IMR-90 (cell line): Measurements from ENCODE around the gene MAPKAPK5. TPM values are rescaled to one million over a fixed set of nuclear protein-coding genes. Genes with fewer than 3 reads are reported as not detected.

ENCODE experiments used
- ATAC-seq: fragments of 200-7000 bp; cut with Tn5 transposase; 2 replicates; pipeline ENCODE4 v1.9.1; 2020; ENCODE audit warnings: low read depth, mild to moderate bottlenecking, moderate library complexity
- BruUV-seq: library from RNA; stranded (reverse); fragments of 400-500 nt; replicated peaks from 2 replicates; lab custom pipeline; 2021; lab: Mats Ljungman, UMichigan
- CTCF ChIA-PET: fragments of 300-600 bp; formaldehyde crosslinking; extraction: SDS; loops from one replicate; lab custom pipeline; 2021; ENCODE audit warnings: antibody characterized with exemption; lab: Yijun Ruan, JAX
- POLR2A ChIA-PET: fragments of 300-600 bp; sonication (Branson Sonifier 250); formaldehyde crosslinking; loops from one replicate; lab custom pipeline; 2022; ENCODE audit warnings: antibody characterized with exemption; ENCODE audit not compliant: unreplicated experiment; lab: Charles Lee
- DNase-seq: peaks from one replicate; pipeline ENCODE4 v3.0.0; 2013
- H2AFZ ChIP-seq: replicated peaks from 2 replicates; pipeline ENCODE3; 2013; ENCODE audit warnings: low read length, mild to moderate bottlenecking; ENCODE audit not compliant: poor library complexity
- H2AK5ac ChIP-seq: 2 replicates; pipeline ENCODE4 v1.6.1; 2013; ENCODE audit warnings: low read depth, low read length, inconsistent platforms
- H2AK9ac ChIP-seq: replicated peaks from 2 replicates; pipeline ENCODE3; 2013; ENCODE audit warnings: mild to moderate bottlenecking, low read depth, low read length, moderate library complexity; ENCODE audit not compliant: poor library complexity
- H2BK120ac ChIP-seq: 2 replicates; pipeline ENCODE4 v1.6.1; 2013; ENCODE audit warnings: low read depth, low read length, inconsistent platforms
- H2BK15ac ChIP-seq: 3 replicates; pipeline ENCODE4 v1.6.1; 2013; ENCODE audit warnings: low read depth, low read length, inconsistent platforms
- H2BK20ac ChIP-seq: 2 replicates; pipeline ENCODE4 v1.6.1; 2013; ENCODE audit warnings: low read depth, mild to moderate bottlenecking, inconsistent platforms, low read length, moderate library complexity
- H2BK5ac ChIP-seq: 2 replicates; pipeline ENCODE4 v1.6.1; 2013; ENCODE audit warnings: mild to moderate bottlenecking, low read depth, low read length, inconsistent platforms; ENCODE audit not compliant: poor library complexity, severe bottlenecking
- H3K14ac ChIP-seq: replicated peaks from 2 replicates; pipeline ENCODE4 v1.6.1; 2013; ENCODE audit warnings: low read depth, low read length, inconsistent platforms
- H3K18ac ChIP-seq: 2 replicates; pipeline ENCODE4 v1.6.1; 2013; ENCODE audit warnings: low read depth, low read length, control low read depth
- H3K23ac ChIP-seq: 2 replicates; pipeline ENCODE4 v1.6.1; 2013; ENCODE audit warnings: low read depth, low read length, inconsistent platforms
- H3K27ac ChIP-seq: 2 replicates; pipeline ENCODE4 v1.5.1; 2013; ENCODE audit warnings: mild to moderate bottlenecking, control low read depth, low read length; ENCODE audit not compliant: insufficient read depth
- H3K27me3 ChIP-seq: 2 replicates; pipeline ENCODE4 v1.6.1; 2013; ENCODE audit warnings: low read length; ENCODE audit not compliant: control insufficient read depth, insufficient read depth
- H3K36me3 ChIP-seq: 2 replicates; pipeline ENCODE4 v1.6.1; 2013; ENCODE audit warnings: low read length, mixed read lengths; ENCODE audit not compliant: control insufficient read depth, insufficient read depth
- H3K4ac ChIP-seq: 2 replicates; pipeline ENCODE4 v1.6.1; 2013; ENCODE audit warnings: low read depth, low read length, inconsistent platforms
- H3K4me1 ChIP-seq: 2 replicates; pipeline ENCODE4 v1.6.1; 2013; ENCODE audit warnings: low read length, mixed read lengths; ENCODE audit not compliant: control insufficient read depth, insufficient read depth
- H3K4me2 ChIP-seq: 2 replicates; pipeline ENCODE4 v1.6.1; 2013; ENCODE audit warnings: low read depth, mild to moderate bottlenecking, control low read depth, low read length, moderate library complexity
- H3K4me3 ChIP-seq: 2 replicates; pipeline ENCODE4 v1.5.1; 2013; ENCODE audit warnings: low read depth, mild to moderate bottlenecking, control low read depth, low read length, moderate library complexity; ENCODE audit not compliant: insufficient read depth
- H3K56ac ChIP-seq: 2 replicates; pipeline ENCODE4 v1.6.1; 2013; ENCODE audit warnings: low read length, inconsistent platforms; ENCODE audit not compliant: insufficient read depth; ENCODE audit errors: extremely low read depth
- H3K79me1 ChIP-seq, 2 experiments: 2 replicates each; pipeline ENCODE4 v1.6.1; 2013; ENCODE audit warnings: low read length in 2 of 2, inconsistent platforms in 1 of 2, low read depth in 1 of 2
- H3K9ac ChIP-seq: 2 replicates; pipeline ENCODE4 v1.6.1; 2013; ENCODE audit warnings: low read depth, low read length, control low read depth
- H3K9me1 ChIP-seq: 2 replicates; pipeline ENCODE4 v1.6.1; 2013; ENCODE audit warnings: low read length, inconsistent platforms; ENCODE audit not compliant: insufficient read depth
- H3K9me3 ChIP-seq: 2 replicates; pipeline ENCODE4 v1.6.1; 2013; ENCODE audit warnings: low read length; ENCODE audit not compliant: control insufficient read depth, insufficient read depth
- H4K20me1 ChIP-seq: 2 replicates; pipeline ENCODE4 v1.6.1; 2013; ENCODE audit warnings: low read length, inconsistent platforms; ENCODE audit not compliant: insufficient read depth
- H4K5ac ChIP-seq: 2 replicates; pipeline ENCODE4 v1.6.1; 2013; ENCODE audit warnings: mild to moderate bottlenecking, low read depth, low read length, control low read depth
- H4K8ac ChIP-seq, 2 experiments: 2 replicates each; pipeline ENCODE4 v1.6.1; 2013; ENCODE audit warnings: low read depth in 2 of 2, low read length in 2 of 2, control low read depth in 1 of 2, inconsistent platforms in 1 of 2
- H4K91ac ChIP-seq: 2 replicates; pipeline ENCODE4 v1.6.1; 2013; ENCODE audit warnings: low read depth, low read length, inconsistent platforms; ENCODE audit not compliant: insufficient read depth
- BHLHE40 ChIP-seq: fragments of 150-350 bp; IDR thresholded peaks from 2 replicates; pipeline ENCODE4 v1.6.1; 2016; ENCODE audit warnings: mild to moderate bottlenecking, low read depth, low read length
- CEBPB ChIP-seq: IDR thresholded peaks from 2 replicates; pipeline ENCODE4 v1.6.1; 2012; ENCODE audit warnings: low read depth, low read length, improper control_type of control experiment
- CHD1 ChIP-seq: IDR thresholded peaks from 2 replicates; pipeline ENCODE4 v1.6.1; 2012; ENCODE audit warnings: low read depth, low read length, improper control_type of control experiment
- FOS ChIP-seq: fragments of 150-350 bp; IDR thresholded peaks from 2 replicates; pipeline ENCODE4 v1.6.1; 2016; ENCODE audit warnings: low read depth, low read length
- MAFK ChIP-seq: IDR thresholded peaks from 2 replicates; pipeline ENCODE4 v1.6.1; 2012; ENCODE audit warnings: low read depth, low read length, improper control_type of control experiment
- MAZ ChIP-seq: IDR thresholded peaks from 2 replicates; pipeline ENCODE4 v1.6.1; 2012; ENCODE audit warnings: low read depth, mild to moderate bottlenecking, low read length, improper control_type of control experiment, moderate library complexity, borderline replicate concordance
- MXI1 ChIP-seq: IDR thresholded peaks from 2 replicates; pipeline ENCODE4 v1.6.1; 2012; ENCODE audit warnings: low read depth, mild to moderate bottlenecking, low read length, moderate library complexity, borderline replicate concordance
- NFE2L2 ChIP-seq: fragments of 150-350 bp; IDR thresholded peaks from 2 replicates; pipeline ENCODE4 v1.6.1; 2016; ENCODE audit warnings: low read depth, mild to moderate bottlenecking, low read length
- POLR2A ChIP-seq: IDR thresholded peaks from 2 replicates; pipeline ENCODE4 v1.6.1; 2012; ENCODE audit warnings: mild to moderate bottlenecking, low read depth, low read length
- RAD21 ChIP-seq: IDR thresholded peaks from 2 replicates; pipeline ENCODE4 v1.6.1; 2012; ENCODE audit warnings: low read length, improper control_type of control experiment
- RCOR1 ChIP-seq: IDR thresholded peaks from 2 replicates; pipeline ENCODE4 v1.6.1; 2012; ENCODE audit warnings: mild to moderate bottlenecking, low read length, improper control_type of control experiment; ENCODE audit not compliant: insufficient replicate concordance
- RFX5 ChIP-seq: IDR thresholded peaks from 2 replicates; pipeline ENCODE4 v1.8.0; 2012; ENCODE audit warnings: low read depth, mild to moderate bottlenecking, low read length, moderate library complexity
- SMC3 ChIP-seq: fragments of 150-350 bp; IDR thresholded peaks from 2 replicates; pipeline ENCODE4 v1.6.1; 2016; ENCODE audit warnings: low read depth, mild to moderate bottlenecking, antibody characterized with exemption, low read length, moderate library complexity
- WGBS, 2 experiments: methylation state at CpG; one replicate each; pipeline versions ENCODE4 v1.1.5 to v1.1.7; 2013; ENCODE audit warnings: missing lambda C conversion rate in 2 of 2; ENCODE audit not compliant: insufficient read length in 1 of 2; ENCODE audit errors: extremely low coverage in 2 of 2; 5-methylcytosine and 5-hydroxymethylcytosine counted together
- dilution Hi-C: fragments of 300-500 bp; cut with HindIII; formaldehyde crosslinking; loops from one replicate; pipeline ENCODE4 v1.14.3; 2018; ENCODE audit warnings: low sequenced_read_pairs; ENCODE audit not compliant: unreplicated experiment
- in situ Hi-C: fragments of 300-500 bp; cut with MboI; formaldehyde crosslinking; loops from 3 replicates; pipeline ENCODE4 v1.14.3; 2019; ENCODE audit warnings: low sequenced_read_pairs, inconsistent platforms, mixed read lengths
- intact Hi-C: fragments of 100-400 bp; cut with micrococcal nuclease; formaldehyde crosslinking; loops from 2 replicates; pipeline ENCODE4 v1.10.0; 2022
- polyA plus RNA-seq, 3 experiments: library from polyadenylated mRNA; depleted of rRNA; stranded (reverse); fragments of >200 nt; gene quantifications; 2 replicates each; pipeline ENCODE4 v1.2.3, GENCODE V29; 2012; ENCODE audit warnings: low replicate concordance in 1 of 3
- total RNA-seq: library from RNA; depleted of rRNA; stranded (reverse); fragments of >200 nt; gene quantifications from 2 replicates; pipeline ENCODE4 v1.2.3, GENCODE V29; 2012
- TF ChIP-seq, protein P1 (sequence below): conservative IDR thresholded peaks from 2 replicates; pipeline ENCODE4 v1.5.1; 2012; ENCODE audit warnings: mild to moderate bottlenecking, low read depth, low read length, improper control_type of control experiment
- TF ChIP-seq, protein P2 (sequence below): fragments of 150-350 bp; IDR thresholded peaks from 2 replicates; pipeline ENCODE4 v1.6.1; 2016; ENCODE audit warnings: low read depth, mild to moderate bottlenecking, low read length, moderate library complexity, borderline replicate concordance
- TF ChIP-seq, protein P3 (sequence below): fragments of 150-350 bp; IDR thresholded peaks from 2 replicates; pipeline ENCODE4 v1.6.1; 2017; ENCODE audit warnings: mild to moderate bottlenecking, antibody characterized with exemption, low read length, low read depth

MAPKAPK5 gene
- total and polyA plus RNA-seq, 2 of the 4 experiments (the other 2 are of a cell fraction): 35.0 to 44.6 TPM

DNA sequence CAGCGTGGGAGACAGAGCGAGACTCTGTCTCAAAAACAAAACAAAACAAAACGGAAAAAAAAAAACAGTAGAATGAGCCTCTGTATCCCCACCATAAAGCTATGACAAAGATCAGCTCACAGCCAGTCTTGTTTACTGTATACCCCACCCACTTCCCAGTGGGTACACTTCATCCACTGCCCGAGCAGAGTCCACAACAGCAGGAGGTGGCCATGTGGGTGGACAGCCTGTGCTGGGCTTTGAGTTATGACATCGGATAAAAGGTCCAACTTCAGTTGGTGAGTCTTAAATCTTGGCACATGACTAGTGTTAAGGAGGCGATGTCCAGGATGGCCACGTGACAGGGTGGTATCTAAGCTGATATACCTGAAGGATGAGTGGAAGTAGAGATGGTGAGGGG is 34.8 kb upstream of the MAPKAPK5 start:
- Histone ChIP-seq H2AK9ac (no peak overlapping the region), H3K79me1 (no peaks in the 10 kb centered on the region), H2BK20ac (no peak overlapping the region), H2AFZ (no peak overlapping the region), H3K23ac (no peak overlapping the region), H2BK5ac (no peak overlapping the region), H3K14ac (no peak overlapping the region), H2BK15ac (no peak overlapping the region), H3K27me3 (no peaks in the 10 kb centered on the region), H4K91ac (no peak overlapping the region), H3K4me3 (no peak overlapping the region), H3K9me3 (no peaks in the 10 kb centered on the region), H4K20me1 (no peaks in the 10 kb centered on the region), H3K27ac (no peak overlapping the region), H3K4me1 (no peaks in the 10 kb centered on the region), H3K9ac (no peak overlapping the region), H3K4ac (no peak overlapping the region), H3K56ac (no peak overlapping the region), H3K9me1 (no peaks in the 10 kb centered on the region; the same call in 1 of the 2 replicates), H4K8ac (no peak overlapping the region), H3K4me2 (no peak overlapping the region), H3K18ac (no peak overlapping the region), H2AK5ac (no peak overlapping the region), H3K36me3 (peaks cover 38% of the 10 kb centered on the region), H4K5ac (no peak overlapping the region), H2BK120ac (no peak overlapping the region)
- CTCF ChIA-PET: no interaction called here
- no peak for DNase-seq
- no TSS peak for BruUV-seq
- no peak for ATAC-seq
- POLR2A ChIA-PET: no interaction called here
- intact Hi-C loops (no loop called here), in situ Hi-C loops (no loop called here), dilution Hi-C loops (no loop called here)
- WGBS, 2 experiments: 100% methylated on average over 2 of the region's 7 CpGs; no CpG with 5 or more reads in 1 of the 2 experiments
- TF ChIP-seq MXI1: no peak
- TF ChIP-seq, protein P1, sequence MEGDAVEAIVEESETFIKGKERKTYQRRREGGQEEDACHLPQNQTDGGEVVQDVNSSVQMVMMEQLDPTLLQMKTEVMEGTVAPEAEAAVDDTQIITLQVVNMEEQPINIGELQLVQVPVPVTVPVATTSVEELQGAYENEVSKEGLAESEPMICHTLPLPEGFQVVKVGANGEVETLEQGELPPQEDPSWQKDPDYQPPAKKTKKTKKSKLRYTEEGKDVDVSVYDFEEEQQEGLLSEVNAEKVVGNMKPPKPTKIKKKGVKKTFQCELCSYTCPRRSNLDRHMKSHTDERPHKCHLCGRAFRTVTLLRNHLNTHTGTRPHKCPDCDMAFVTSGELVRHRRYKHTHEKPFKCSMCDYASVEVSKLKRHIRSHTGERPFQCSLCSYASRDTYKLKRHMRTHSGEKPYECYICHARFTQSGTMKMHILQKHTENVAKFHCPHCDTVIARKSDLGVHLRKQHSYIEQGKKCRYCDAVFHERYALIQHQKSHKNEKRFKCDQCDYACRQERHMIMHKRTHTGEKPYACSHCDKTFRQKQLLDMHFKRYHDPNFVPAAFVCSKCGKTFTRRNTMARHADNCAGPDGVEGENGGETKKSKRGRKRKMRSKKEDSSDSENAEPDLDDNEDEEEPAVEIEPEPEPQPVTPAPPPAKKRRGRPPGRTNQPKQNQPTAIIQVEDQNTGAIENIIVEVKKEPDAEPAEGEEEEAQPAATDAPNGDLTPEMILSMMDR: no peak
- no peak for TF ChIP-seq MAZ
- TF ChIP-seq CEBPB: no peak
- TF ChIP-seq FOS: no peak
- no peak for TF ChIP-seq SMC3
- TF ChIP-seq, protein P2, sequence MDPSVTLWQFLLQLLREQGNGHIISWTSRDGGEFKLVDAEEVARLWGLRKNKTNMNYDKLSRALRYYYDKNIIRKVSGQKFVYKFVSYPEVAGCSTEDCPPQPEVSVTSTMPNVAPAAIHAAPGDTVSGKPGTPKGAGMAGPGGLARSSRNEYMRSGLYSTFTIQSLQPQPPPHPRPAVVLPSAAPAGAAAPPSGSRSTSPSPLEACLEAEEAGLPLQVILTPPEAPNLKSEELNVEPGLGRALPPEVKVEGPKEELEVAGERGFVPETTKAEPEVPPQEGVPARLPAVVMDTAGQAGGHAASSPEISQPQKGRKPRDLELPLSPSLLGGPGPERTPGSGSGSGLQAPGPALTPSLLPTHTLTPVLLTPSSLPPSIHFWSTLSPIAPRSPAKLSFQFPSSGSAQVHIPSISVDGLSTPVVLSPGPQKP: no peak
- no peak for TF ChIP-seq BHLHE40
- no peak for TF ChIP-seq CHD1
- no peak for TF ChIP-seq NFE2L2
- TF ChIP-seq POLR2A: no peak
- TF ChIP-seq RFX5: no peak
- no peak for TF ChIP-seq MAFK
- TF ChIP-seq, protein P3, sequence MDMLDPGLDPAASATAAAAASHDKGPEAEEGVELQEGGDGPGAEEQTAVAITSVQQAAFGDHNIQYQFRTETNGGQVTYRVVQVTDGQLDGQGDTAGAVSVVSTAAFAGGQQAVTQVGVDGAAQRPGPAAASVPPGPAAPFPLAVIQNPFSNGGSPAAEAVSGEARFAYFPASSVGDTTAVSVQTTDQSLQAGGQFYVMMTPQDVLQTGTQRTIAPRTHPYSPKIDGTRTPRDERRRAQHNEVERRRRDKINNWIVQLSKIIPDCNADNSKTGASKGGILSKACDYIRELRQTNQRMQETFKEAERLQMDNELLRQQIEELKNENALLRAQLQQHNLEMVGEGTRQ: no peak
- no peak for TF ChIP-seq RAD21
- TF ChIP-seq RCOR1: no peak
